Ascending aorta (tissue), 2 donors: ENCODE results near the gene AXDND1. TPM values are rescaled to one million over a fixed set of nuclear protein-coding genes. Genes with fewer than 3 reads are reported as not detected.
"Not testable (repeated sequence)": the region's sequence is repeated elsewhere in the genome, so short reads cannot be mapped to it uniquely, and the experiment has no call there.

Experiments used
- DNase-seq, 2 donors: peaks; one replicate each; pipeline ENCODE4 v3.0.0-alpha.2; 2019; ENCODE audit warnings: low spot score in 2 of 2
- H3K27ac ChIP-seq, 2 donors: fragments of 200-600 bp; sonication (generic); one replicate each; pipeline ENCODE4 v1.5.1; 2016 to 2017; ENCODE audit warnings: mild to moderate bottlenecking in 1 of 2
- H3K27me3 ChIP-seq: fragments of 200-600 bp; sonication (generic); one replicate; pipeline ENCODE4 v1.5.1; 2017
- H3K36me3 ChIP-seq, 2 donors: fragments of 200-600 bp; sonication (generic); one replicate each; pipeline ENCODE4 v1.5.1; 2016
- H3K4me1 ChIP-seq, 2 donors: fragments of 200-600 bp; sonication (generic); one replicate each; pipeline ENCODE4 v1.5.1; 2016 to 2017; ENCODE audit warnings: mild to moderate bottlenecking in 1 of 2
- H3K4me3 ChIP-seq, 2 donors: fragments of 200-600 bp; sonication (generic); one replicate each; pipeline ENCODE4 v1.5.1; 2016 to 2017; ENCODE audit warnings: mild to moderate bottlenecking in 1 of 2
- H3K9me3 ChIP-seq, 2 donors: fragments of 200-600 bp; sonication (generic); one replicate each; pipeline ENCODE4 v1.5.1; 2016
- CTCF ChIP-seq, 3 experiments: fragments of 200-600 bp in 2 of 3; fragments of 450-650 bp in 1 of 3; sonication (generic) in 2 of 3; IDR thresholded peaks; one replicate each; pipeline ENCODE4 v1.5.1; 2016 to 2019; ENCODE audit warnings: antibody characterized with exemption in 3 of 3, mild to moderate bottlenecking in 1 of 3, moderate library complexity in 1 of 3
- intact Hi-C: fragments of 100-400 bp; cut with DNase I; formaldehyde crosslinking; loops from one replicate; pipeline ENCODE4 v1.15.1; 2023
- total RNA-seq: library from RNA; depleted of rRNA; stranded (reverse); fragments of >200 nt; gene quantifications from one replicate; pipeline ENCODE4 v1.1.0, GENCODE V29; 2016

Gene AXDND1
- total RNA-seq, 1 donor from 2014 or later, result not detected

- TF ChIP-seq CTCF (IDR thresholded peaks at IDR 0.05), result no peak
Observed at GRCh38 chr1:179445593-179445992, 79.8 kb downstream of the AXDND1 start.

GRCh38 chr1:179447489-179447888 is 81.7 kb downstream of the AXDND1 start:
- peak in 1 of 3 experiments; percentile 4 for TF ChIP-seq CTCF (IDR thresholded peaks at IDR 0.05)
- Histone ChIP-seq H3K4me3 (no peak overlapping the region), H3K36me3 (no peaks in the 10 kb centered on the region), H3K27me3 (no peaks in the 10 kb centered on the region), H3K27ac (no peak overlapping the region), H3K9me3 (no peaks in the 10 kb centered on the region), H3K4me1 (no peaks in the 10 kb centered on the region)
- intact Hi-C loops, result no loop called here
- DNase-seq, result no peak

More at GRCh38 chr1:179445593-179445992, 79.8 kb downstream of the AXDND1 start:
- no peak overlapping the region for H3K4me3 ChIP-seq
- H3K9me3 ChIP-seq, result no peaks in the 10 kb centered on the region
- no peak overlapping the region for H3K27ac ChIP-seq
- H3K27me3 ChIP-seq, result no peaks in the 10 kb centered on the region
- H3K36me3 ChIP-seq, result no peaks in the 10 kb centered on the region
- intact Hi-C loops, result no loop called here
- DNase-seq, result no peak
- no peaks in the 10 kb centered on the region for H3K4me1 ChIP-seq

GRCh38 chr1:179448437-179449149 is 82.8 kb downstream of the AXDND1 start:
- no peaks in the 10 kb centered on the region for H3K4me1 ChIP-seq
- H3K4me3 ChIP-seq, result no peak overlapping the region
- no peaks in the 10 kb centered on the region for H3K27me3 ChIP-seq
- H3K36me3 ChIP-seq, result no peaks in the 10 kb centered on the region
- no peak for TF ChIP-seq CTCF (IDR thresholded peaks at IDR 0.05)
- no peak overlapping the region for H3K27ac ChIP-seq
- no peak for DNase-seq
- no peaks in the 10 kb centered on the region for H3K9me3 ChIP-seq
- intact Hi-C loops, result no loop called here

GRCh38 chr1:179459606-179460206 is 93.9 kb downstream of the AXDND1 start:
- DNase-seq, H3K9me3 ChIP-seq, H3K4me3 ChIP-seq, H3K4me1 ChIP-seq, H3K27ac ChIP-seq, H3K36me3 ChIP-seq, intact Hi-C loops, H3K27me3 ChIP-seq: not testable (repeated sequence)

- intact Hi-C loops, H3K9me3 ChIP-seq, H3K4me1 ChIP-seq, H3K4me3 ChIP-seq, DNase-seq, H3K27ac ChIP-seq, H3K27me3 ChIP-seq, H3K36me3 ChIP-seq: not testable (repeated sequence)
Observed at GRCh38 chr1:179465661-179466060, 99.9 kb downstream of the AXDND1 start.

- TF ChIP-seq CTCF (IDR thresholded peaks at IDR 0.05), result no peak
- Histone ChIP-seq H3K4me3 (no peak overlapping the region), H3K9me3 (peaks cover 0 to 20% of the 10 kb centered on the region in 2 donors), H3K27ac (no peak overlapping the region), H3K27me3 (no peaks in the 10 kb centered on the region), H3K4me1 (no peaks in the 10 kb centered on the region), H3K36me3 (no peaks in the 10 kb centered on the region)
- no peak for DNase-seq
- intact Hi-C loops, result no loop called here
Observed at GRCh38 chr1:179474713-179475112, 108.9 kb downstream of the AXDND1 start.
